GM19025 (cell line): ENCODE data around the gene PROSER2.
"Not testable (repeated sequence)": the region's sequence is repeated elsewhere in the genome, so short reads cannot be mapped to it uniquely, and the experiment has no call there.

ENCODE experiments used
- ATAC-seq: cut with Tn5 transposase; IDR thresholded peaks from one replicate; pipeline ENCODE4 v1.9.1; 2021; ENCODE audit warnings: mild to moderate bottlenecking, low read depth, moderate library complexity; ENCODE audit not compliant: unreplicated experiment

The PROSER2 gene

GRCh38 chr10:11881477-11882417, 58.6 kb downstream of the PROSER2 start:
- ATAC-seq, result no peak

GRCh38 chr10:11882646-11883375, 59.7 kb downstream of the PROSER2 start:
- no peak for ATAC-seq

DNA sequence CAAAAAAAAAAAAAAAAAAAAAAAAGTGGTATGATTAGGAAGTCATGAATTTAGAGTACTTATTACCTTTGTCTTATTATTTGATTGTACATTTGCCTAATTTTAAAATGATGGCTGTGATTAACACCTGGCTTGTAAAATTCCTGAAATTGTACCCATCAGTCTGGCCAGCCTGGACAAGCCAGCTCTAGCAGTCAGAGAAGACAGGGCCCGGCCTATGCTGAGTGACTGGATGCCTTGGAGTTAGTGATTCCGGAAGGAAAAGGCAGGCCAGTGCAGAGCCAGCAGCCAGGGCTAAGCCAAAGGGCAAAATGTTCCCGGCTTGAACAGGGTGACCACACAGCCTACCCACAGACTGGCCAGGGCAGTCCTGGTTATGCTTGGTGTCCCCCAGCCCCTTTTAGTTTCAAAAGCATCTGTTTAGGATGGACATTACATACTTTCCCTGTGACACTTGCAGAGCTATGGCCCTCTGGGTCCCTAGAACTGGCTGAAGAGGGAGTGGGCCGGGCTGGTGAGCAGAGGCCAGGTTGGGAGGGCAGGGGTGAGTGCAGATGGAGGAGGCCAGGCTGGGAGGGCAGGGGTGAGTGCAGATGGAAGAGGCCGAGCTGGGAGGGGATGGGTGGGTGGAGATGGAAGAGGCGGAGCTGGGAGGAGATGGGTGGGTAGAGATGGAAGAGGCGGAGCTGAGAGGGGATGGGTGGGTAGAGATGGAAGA, 61.7 kb downstream of the PROSER2 start:
- no peak for ATAC-seq

GRCh38 chr10:11885437-11886137, 62.4 kb downstream of the PROSER2 start:
- no peak for ATAC-seq

DNA sequence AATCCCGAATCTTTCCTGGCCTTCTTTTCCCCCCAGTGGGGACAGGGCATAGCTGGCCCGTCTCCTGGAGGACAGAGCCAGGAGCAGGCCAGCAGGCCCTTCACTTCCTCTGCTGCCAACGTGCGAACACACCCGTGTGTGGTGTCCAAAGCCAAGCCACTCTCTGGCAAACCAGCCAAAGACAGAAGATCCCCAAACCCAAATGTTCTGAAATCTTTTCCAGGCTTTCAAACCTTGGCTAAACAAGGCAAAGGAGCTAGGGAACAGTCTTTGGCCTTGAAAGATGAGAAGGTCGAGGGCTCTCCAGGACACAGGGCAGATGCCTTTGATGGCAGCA, 63.0 kb downstream of the PROSER2 start:
- ATAC-seq, result no peak

DNA sequence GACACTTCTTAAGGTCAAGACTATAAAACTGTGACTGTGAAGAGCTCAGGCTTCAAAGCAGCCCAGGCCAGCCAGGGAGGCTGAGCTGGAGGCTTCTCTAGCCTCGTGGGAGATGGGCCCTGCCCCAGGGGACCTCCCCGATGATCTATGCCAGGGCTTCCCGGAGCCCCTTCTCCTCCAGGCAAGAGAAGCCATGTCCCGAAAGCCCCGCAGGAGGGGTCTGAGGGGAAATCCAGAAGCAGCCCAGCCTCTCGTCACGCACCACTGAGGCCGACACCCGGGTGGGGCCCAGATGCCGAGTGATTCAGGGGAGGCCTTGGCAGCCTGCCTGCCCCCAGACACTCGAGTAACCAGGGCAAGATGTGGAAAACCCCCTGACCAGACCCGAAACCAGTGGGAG, 63.7 kb downstream of the PROSER2 start:
- peak; percentile 55 for ATAC-seq

- no peak for ATAC-seq
These were observed 64.4 kb downstream of the PROSER2 start for GRCh38 chr10:11887381-11888227.

DNA sequence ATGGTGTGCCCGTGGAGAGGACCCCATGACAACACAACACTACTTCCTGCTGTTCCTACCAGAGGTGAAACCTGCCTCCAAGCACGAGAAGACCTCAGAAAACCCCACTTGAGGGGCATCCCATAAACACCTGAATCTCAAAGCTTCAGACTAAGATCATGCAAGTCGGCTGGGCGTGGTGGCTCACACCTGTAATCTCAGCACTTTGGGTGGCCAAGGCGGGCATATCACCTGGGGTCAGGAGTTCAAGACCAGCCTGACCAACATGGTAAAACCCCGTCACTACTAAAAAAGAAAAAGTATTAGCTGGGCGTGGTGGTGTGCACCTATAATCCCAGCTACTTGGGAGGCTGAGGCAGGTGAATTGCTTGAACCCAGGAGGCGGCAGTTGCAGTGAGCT, 66.1 kb downstream of the PROSER2 start:
- ATAC-seq, result not testable (repeated sequence)

GRCh38 chr10:11891776-11892486, 68.8 kb downstream of the PROSER2 start:
- ATAC-seq, result no peak

DNA sequence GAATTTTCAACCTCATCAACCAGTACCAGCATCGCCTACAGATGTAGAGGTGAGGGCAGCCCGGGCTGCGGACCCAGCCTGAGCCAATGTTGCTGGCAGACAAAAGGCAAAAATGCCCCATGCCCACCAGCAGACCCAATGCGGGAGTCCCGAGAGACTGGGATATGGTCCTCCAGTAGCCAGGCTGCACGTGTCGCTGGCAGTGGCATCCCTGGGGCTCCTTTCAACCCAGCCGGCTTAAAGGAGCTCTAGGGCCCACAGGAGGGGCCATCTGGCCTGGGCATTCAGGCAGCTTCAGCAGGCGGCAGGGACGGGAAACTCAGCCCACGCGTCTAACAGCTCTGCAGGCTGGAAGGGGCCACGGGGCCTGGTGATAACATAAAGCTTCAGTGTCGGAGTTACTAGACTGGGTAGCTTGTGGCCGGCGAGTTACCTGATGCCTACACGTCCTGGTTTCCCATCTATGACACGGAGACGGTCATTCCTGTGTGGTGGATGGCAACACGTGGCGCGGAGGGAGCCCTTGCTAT, 70.7 kb downstream of the PROSER2 start:
- ATAC-seq, result no peak

- no peak for ATAC-seq
These were observed 71.4 kb downstream of the PROSER2 start for GRCh38 chr10:11894381-11895107.

GRCh38 chr10:11895108-11895466, 71.9 kb downstream of the PROSER2 start:
- no peak for ATAC-seq

DNA sequence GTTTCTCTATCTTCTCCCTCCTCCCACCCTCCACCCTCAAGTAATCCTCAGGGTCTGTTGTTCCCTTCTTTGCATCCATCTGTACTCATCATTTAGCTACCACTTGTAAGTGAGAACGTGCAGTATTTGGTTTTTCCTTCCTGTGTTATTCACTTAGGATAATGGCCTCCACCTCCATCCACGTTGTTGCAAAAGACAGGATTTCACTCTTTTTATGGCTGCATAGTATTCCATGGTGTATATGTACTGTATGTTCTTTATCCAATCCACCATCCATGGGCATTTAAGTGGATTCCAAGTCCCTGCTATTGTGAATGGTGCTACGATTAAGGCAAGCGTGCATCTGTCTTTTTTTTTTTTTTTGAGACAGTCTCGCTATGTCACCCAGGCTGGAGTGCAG, 72.4 kb downstream of the PROSER2 start:
- no peak for ATAC-seq

DNA sequence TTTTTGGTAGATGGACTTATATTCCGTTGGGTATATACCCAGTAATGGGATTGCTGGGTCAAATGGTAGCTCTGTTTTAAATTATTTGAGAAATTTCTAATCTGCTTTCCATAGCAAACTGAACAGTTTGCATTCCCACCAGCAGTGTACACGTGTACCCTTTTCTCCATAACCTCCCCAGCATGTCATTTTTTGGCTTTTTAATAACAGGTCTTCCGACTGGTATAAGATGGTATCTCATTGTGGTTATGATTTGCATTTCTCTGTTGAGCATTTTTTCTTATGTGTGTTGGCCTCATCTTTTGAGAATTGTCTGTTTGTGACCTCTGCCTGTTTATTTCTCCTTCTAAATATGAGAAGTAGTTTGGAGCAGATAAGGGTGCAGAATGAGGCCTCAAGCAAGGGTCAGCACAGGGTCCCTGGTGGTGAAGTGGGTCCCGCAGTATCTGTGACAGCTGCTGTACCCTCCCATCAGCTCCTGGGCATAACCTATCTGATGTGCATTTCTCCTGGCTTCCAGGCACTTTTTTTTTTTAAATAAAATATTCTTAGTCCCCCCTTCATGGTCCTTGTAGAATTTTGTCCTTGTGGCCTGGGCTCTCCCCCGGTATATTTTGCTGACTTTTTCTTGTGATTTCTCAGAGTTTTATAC, 73.5 kb downstream of the PROSER2 start:
- ATAC-seq, result no peak

DNA sequence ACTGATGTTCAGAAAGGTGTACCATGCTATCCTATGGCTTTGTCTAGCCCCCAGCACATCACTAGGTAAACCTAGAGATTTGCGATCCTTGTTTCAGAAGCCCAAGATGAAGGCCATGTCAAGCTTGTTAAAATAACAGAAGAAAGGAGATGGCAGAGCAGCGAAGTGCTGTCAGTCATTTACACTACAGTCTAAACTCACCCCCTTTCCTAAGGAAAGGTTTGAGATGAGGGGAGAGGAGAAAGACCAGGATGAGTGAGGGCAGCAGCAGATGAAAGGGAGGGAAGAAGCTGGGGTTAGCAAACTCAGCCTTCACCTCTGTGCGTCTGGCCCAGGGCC, 74.8 kb downstream of the PROSER2 start:
- no peak for ATAC-seq

GRCh38 chr10:11898372-11899066, 75.4 kb downstream of the PROSER2 start:
- no peak for ATAC-seq
